HCT116 (cell line): ENCODE results near the gene SEMA5A. TPM values are rescaled to one million over a fixed set of nuclear protein-coding genes. Genes with fewer than 3 reads are reported as not detected.

Source experiments
- ATAC-seq: fragments of 200-7000 bp; cut with Tn5 transposase; 2 replicates; pipeline ENCODE4 v1.9.1; 2020; ENCODE audit warnings: mild to moderate bottlenecking, moderate library complexity
- BruUV-seq: library from RNA; stranded (reverse); fragments of 400-500 nt; replicated peaks from 2 replicates; lab custom pipeline; 2021; lab: Mats Ljungman, UMichigan
- CTCF ChIA-PET: fragments of 300-600 bp; sonication (Branson Sonifier 250); formaldehyde crosslinking; loops from one replicate; lab custom pipeline; 2021; ENCODE audit warnings: antibody characterized with exemption; lab: Charles Lee
- POLR2A ChIA-PET: fragments of 300-600, 350-600 bp; sonication (Branson Sonifier 250); formaldehyde crosslinking; loops from one replicate; lab custom pipeline; 2021; ENCODE audit warnings: antibody characterized with exemption; lab: Charles Lee
- RAD21 ChIA-PET, 2 experiments: fragments of 300-600 bp; sonication (Branson Sonifier 250); formaldehyde crosslinking; loops; one replicate each; lab custom pipeline; 2023; ENCODE audit warnings: low total read pairs in 2 of 2; ENCODE audit not compliant: uncharacterized antibody in 2 of 2, unreplicated experiment in 2 of 2, low non-redundant PET in 1 of 2; lab: Charles Lee
- DNase-seq: peaks from one replicate; pipeline ENCODE4 v3.0.0-alpha.2; 2010; ENCODE audit warnings: low read depth, low spot score
- H2AFZ ChIP-seq: fragments of 200-600 bp; shearing (Covaris generic), sonication (generic); 2 replicates; pipeline ENCODE4 v1.6.1; 2017; ENCODE audit warnings: low read depth, mixed run types, mixed read lengths, antibody characterized with exemption, low read length; ENCODE audit not compliant: poor library complexity, severe bottlenecking
- H3K27ac ChIP-seq: 2 replicates; pipeline ENCODE4 v1.5.1; 2012; ENCODE audit warnings: low read depth, low read length
- H3K27me3 ChIP-seq: fragments of 200-600 bp; sonication (generic); 2 replicates; pipeline ENCODE4 v1.6.1; 2016; ENCODE audit warnings: mixed run types, low read length, mixed read lengths; ENCODE audit not compliant: insufficient read depth
- H3K36me3 ChIP-seq, 2 experiments: fragments of 200-500 bp in 1 of 2; fragments of 200-600 bp in 1 of 2; sonication (Bioruptor generic) in 1 of 2; sonication (generic) in 1 of 2; 2 replicates each; pipeline versions ENCODE4 v1.5.1 to v1.6.1; 2014 to 2016; ENCODE audit warnings: low read length in 2 of 2, inconsistent platforms in 1 of 2, mixed read lengths in 1 of 2, mixed run types in 1 of 2; ENCODE audit not compliant: insufficient read depth in 2 of 2, control insufficient read depth in 1 of 2
- H3K4me1 ChIP-seq, 2 experiments: fragments of 200-600 bp in 1 of 2; sonication (generic) in 1 of 2; 2 replicates each; pipeline versions ENCODE4 v1.5.1 to v1.6.1; 2012 to 2017; ENCODE audit warnings: low read length in 2 of 2, inconsistent platforms in 1 of 2, mild to moderate bottlenecking in 1 of 2, mixed read lengths in 1 of 2, mixed run types in 1 of 2, moderate library complexity in 1 of 2; ENCODE audit not compliant: insufficient read depth in 2 of 2, control insufficient read depth in 1 of 2
- H3K4me2 ChIP-seq: fragments of 200-600 bp; sonication (generic); 2 replicates; pipeline ENCODE4 v1.6.1; 2017; ENCODE audit warnings: mixed run types, low read length, mixed read lengths
- H3K4me3 ChIP-seq, 2 experiments: fragments of 200-600 bp in 1 of 2; sonication (generic) in 1 of 2; replicated peaks in 1 of 2; 2 replicates each; pipeline ENCODE4 v1.5.1; 2011 to 2016; ENCODE audit warnings: low read length in 2 of 2, control low read depth in 1 of 2, low read depth in 1 of 2, mild to moderate bottlenecking in 1 of 2, mixed read lengths in 1 of 2, mixed run types in 1 of 2
- H3K79me2 ChIP-seq: fragments of 200-600 bp; sonication (generic); 2 replicates; pipeline ENCODE4 v1.6.1; 2017; ENCODE audit warnings: mild to moderate bottlenecking, mixed run types, low read length, moderate library complexity, mixed read lengths; ENCODE audit not compliant: insufficient read depth
- H3K9ac ChIP-seq: fragments of 200-600 bp; sonication (generic); 2 replicates; pipeline ENCODE4 v1.6.1; 2016; ENCODE audit warnings: low read length, mixed read lengths
- H3K9me2 ChIP-seq: fragments of 200-600 bp; sonication (generic), shearing (Covaris generic); 2 replicates; pipeline ENCODE4 v1.6.1; 2017; ENCODE audit warnings: mixed run types, mild to moderate bottlenecking, moderate library complexity; ENCODE audit not compliant: insufficient read depth
- H3K9me3 ChIP-seq, 2 experiments: fragments of 200-500 bp in 1 of 2; fragments of 200-600 bp in 1 of 2; sonication (Bioruptor generic) in 1 of 2; sonication (generic) in 1 of 2; 2 replicates each; pipeline ENCODE4 v1.6.1; 2014 to 2017; ENCODE audit warnings: low read length in 2 of 2, mixed read lengths in 2 of 2, inconsistent platforms in 1 of 2, low read depth in 1 of 2, mild to moderate bottlenecking in 1 of 2, mixed run types in 1 of 2, moderate library complexity in 1 of 2; ENCODE audit not compliant: control insufficient read depth in 1 of 2, insufficient read depth in 1 of 2
- H4K20me1 ChIP-seq: fragments of 200-600 bp; sonication (generic), shearing (Covaris generic); 2 replicates; pipeline ENCODE4 v1.6.1; 2017; ENCODE audit warnings: mixed run types, mild to moderate bottlenecking, moderate library complexity; ENCODE audit not compliant: insufficient read depth
- CBX3 ChIP-seq: IDR thresholded peaks from 2 replicates; pipeline ENCODE4 v1.6.1; 2012; ENCODE audit warnings: low read depth
- CEBPB ChIP-seq: IDR thresholded peaks from 2 replicates; pipeline ENCODE4 v1.6.1; 2012; ENCODE audit warnings: low read depth
- EGR1 ChIP-seq: IDR thresholded peaks from 2 replicates; pipeline ENCODE4 v1.6.1; 2012; ENCODE audit warnings: low read depth
- ELF1 ChIP-seq: IDR thresholded peaks from 2 replicates; pipeline ENCODE4 v1.6.1; 2012; ENCODE audit warnings: low read depth, borderline replicate concordance
- EZH2 ChIP-seq: fragments of 200-600 bp; sonication (generic); IDR thresholded peaks from 2 replicates; pipeline ENCODE4 v1.6.1; 2017; ENCODE audit warnings: antibody characterized with exemption, mixed run types
- EZH2phosphoT487 ChIP-seq: fragments of 200-600 bp; IDR thresholded peaks from 2 replicates; pipeline ENCODE4 v1.6.1; 2018; ENCODE audit warnings: antibody characterized with exemption, borderline replicate concordance
- JUND ChIP-seq: IDR thresholded peaks from 2 replicates; pipeline ENCODE4 v1.6.1; 2012
- POLR2A ChIP-seq: IDR thresholded peaks from 2 replicates; pipeline ENCODE4 v1.7.0; 2011; ENCODE audit warnings: borderline replicate concordance; ENCODE audit not compliant: insufficient read depth, insufficient read length; ENCODE audit errors: extremely low read depth
- POLR2AphosphoS5 ChIP-seq: IDR thresholded peaks from 2 replicates; pipeline ENCODE4 v1.6.1; 2011; ENCODE audit warnings: mild to moderate bottlenecking, low read depth, low read length, moderate library complexity
- SIN3A ChIP-seq: IDR thresholded peaks from 2 replicates; pipeline ENCODE4 v1.6.1; 2012; ENCODE audit warnings: low read depth
- SP1 ChIP-seq: IDR thresholded peaks from 2 replicates; pipeline ENCODE4 v1.6.1; 2012; ENCODE audit warnings: low read depth
- TCF7L2 ChIP-seq: IDR thresholded peaks from 2 replicates; pipeline ENCODE4 v1.7.0; 2011; ENCODE audit warnings: borderline replicate concordance, inconsistent platforms; ENCODE audit not compliant: insufficient read depth, insufficient read length; ENCODE audit errors: extremely low read depth
- YY1 ChIP-seq: IDR thresholded peaks from 2 replicates; pipeline ENCODE4 v1.6.1; 2011; ENCODE audit warnings: low read length, low read depth, moderate library complexity, mild to moderate bottlenecking; ENCODE audit not compliant: insufficient replicate concordance; ENCODE audit errors: extremely low read depth
- ZFX ChIP-seq: fragments of 450-650 bp; IDR thresholded peaks from 2 replicates; pipeline ENCODE4 v1.6.1; 2017
- ZNF274 ChIP-seq: fragments of 200-500 bp; sonication (Bioruptor generic); IDR thresholded peaks from 2 replicates; pipeline ENCODE4 v1.6.1; 2014; ENCODE audit warnings: mild to moderate bottlenecking, low read depth, low read length, inconsistent platforms
- intact Hi-C: fragments of 100-400 bp; cut with micrococcal nuclease; formaldehyde crosslinking; loops from 2 replicates; pipeline ENCODE4 v1.10.0; 2022
- total RNA-seq: library from RNA; stranded (reverse); gene quantifications from one replicate; pipeline ENCODE4 v1.2.1, GENCODE V29; 2021; ENCODE audit not compliant: unreplicated experiment
- TF ChIP-seq, protein P1 (sequence below): IDR thresholded peaks from 2 replicates; pipeline ENCODE4 v1.6.1; 2011; ENCODE audit warnings: mild to moderate bottlenecking, low read length, moderate library complexity; ENCODE audit not compliant: insufficient replicate concordance; ENCODE audit errors: extremely low read depth
- TF ChIP-seq, protein P2 (sequence below), 3 experiments: fragments of 200-600 bp in 1 of 3; sonication (generic) in 1 of 3; IDR thresholded peaks in 2 of 3; conservative IDR thresholded peaks in 1 of 3; 2 replicates each; pipeline ENCODE4 v1.5.1; 2012 to 2017; ENCODE audit warnings: low read depth in 2 of 3, low read length in 2 of 3, antibody characterized with exemption in 1 of 3, borderline replicate concordance in 1 of 3, control low read depth in 1 of 3, mild to moderate bottlenecking in 1 of 3, mixed read lengths in 1 of 3, mixed run types in 1 of 3, moderate library complexity in 1 of 3; ENCODE audit not compliant: insufficient read depth in 1 of 3
- TF ChIP-seq, protein P3 (sequence below): IDR thresholded peaks from 2 replicates; pipeline ENCODE4 v1.6.1; 2012

Gene SEMA5A
- total RNA-seq, 1 experiment from 2014 or later: 0.02 TPM

DNA sequence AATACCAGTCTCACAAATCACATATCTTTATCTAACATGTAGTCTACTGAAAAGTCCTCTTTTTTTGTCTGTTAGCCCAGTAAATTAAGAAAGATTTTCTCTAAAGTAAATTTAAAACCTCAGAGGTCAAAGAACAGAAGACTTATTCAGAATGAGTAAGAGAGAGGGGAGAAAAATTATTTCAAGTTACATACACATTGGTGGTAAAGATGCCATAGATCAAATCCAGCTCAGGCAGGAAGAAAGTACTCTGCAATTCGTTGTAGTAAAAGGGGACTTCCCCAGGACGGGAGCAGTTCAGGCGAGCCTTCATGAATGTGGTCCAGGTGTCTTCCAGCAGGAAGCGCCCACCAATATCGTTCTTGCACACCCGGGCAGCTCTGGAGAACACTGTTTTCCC lies 344.1 kb downstream of the SEMA5A start:
- no peak for DNase-seq
- no peak for ATAC-seq
- no peak overlapping the region for H2AFZ ChIP-seq
- H3K4me3 ChIP-seq: no peak overlapping the region
- peaks cover 0 to 20% of the 10 kb centered on the region in 2 experiments; a peak in 2 of 4 replicates for H3K9me3 ChIP-seq
- no peaks in the 10 kb centered on the region for H4K20me1 ChIP-seq
- H3K4me2 ChIP-seq: no peak overlapping the region
- no peaks in the 10 kb centered on the region for H3K4me1 ChIP-seq
- H3K27me3 ChIP-seq: no peaks in the 10 kb centered on the region
- H3K27ac ChIP-seq: no peak overlapping the region
- CTCF ChIA-PET: no interaction called here
- no peaks in the 10 kb centered on the region for H3K36me3 ChIP-seq
- H3K79me2 ChIP-seq: no peaks in the 10 kb centered on the region
- no TSS peak for BruUV-seq
- no peak for TF ChIP-seq POLR2AphosphoS5
- TF ChIP-seq, protein P1, sequence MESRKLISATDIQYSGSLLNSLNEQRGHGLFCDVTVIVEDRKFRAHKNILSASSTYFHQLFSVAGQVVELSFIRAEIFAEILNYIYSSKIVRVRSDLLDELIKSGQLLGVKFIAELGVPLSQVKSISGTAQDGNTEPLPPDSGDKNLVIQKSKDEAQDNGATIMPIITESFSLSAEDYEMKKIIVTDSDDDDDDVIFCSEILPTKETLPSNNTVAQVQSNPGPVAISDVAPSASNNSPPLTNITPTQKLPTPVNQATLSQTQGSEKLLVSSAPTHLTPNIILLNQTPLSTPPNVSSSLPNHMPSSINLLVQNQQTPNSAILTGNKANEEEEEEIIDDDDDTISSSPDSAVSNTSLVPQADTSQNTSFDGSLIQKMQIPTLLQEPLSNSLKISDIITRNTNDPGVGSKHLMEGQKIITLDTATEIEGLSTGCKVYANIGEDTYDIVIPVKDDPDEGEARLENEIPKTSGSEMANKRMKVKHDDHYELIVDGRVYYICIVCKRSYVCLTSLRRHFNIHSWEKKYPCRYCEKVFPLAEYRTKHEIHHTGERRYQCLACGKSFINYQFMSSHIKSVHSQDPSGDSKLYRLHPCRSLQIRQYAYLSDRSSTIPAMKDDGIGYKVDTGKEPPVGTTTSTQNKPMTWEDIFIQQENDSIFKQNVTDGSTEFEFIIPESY: no peak
- TF ChIP-seq, all 23 proteins: peak for 0
- POLR2A ChIA-PET: no interaction called here
- RAD21 ChIA-PET: no interaction called here
- intact Hi-C loops: no loop called here
- Histone ChIP-seq H3K9me2 (no peaks in the 10 kb centered on the region), H3K9ac (no peak overlapping the region)

DNA sequence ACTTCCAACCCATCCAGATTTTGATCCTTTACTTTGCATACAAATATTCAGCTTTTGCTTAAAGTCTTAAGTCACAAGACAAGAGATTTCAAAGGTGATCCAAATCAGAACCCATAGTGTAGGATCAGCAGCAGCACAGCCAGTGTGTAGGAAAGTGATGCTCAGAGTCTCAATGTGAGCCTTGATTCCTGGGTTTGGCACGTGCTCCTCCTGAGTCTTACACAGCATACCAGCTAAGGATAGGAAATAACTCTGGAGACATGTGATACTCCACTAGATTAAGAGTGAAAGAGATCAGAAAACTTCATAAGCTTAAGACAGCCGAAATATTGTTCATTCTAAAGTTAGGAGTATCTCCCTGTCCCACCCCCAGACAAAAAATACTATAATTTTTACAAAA lies 344.9 kb downstream of the SEMA5A start:
- Histone ChIP-seq H4K20me1 (no peaks in the 10 kb centered on the region), H2AFZ (no peak overlapping the region), H3K36me3 (no peaks in the 10 kb centered on the region), H3K27ac (no peak overlapping the region), H3K9me2 (no peaks in the 10 kb centered on the region), H3K9me3 (peaks cover 0 to 23% of the 10 kb centered on the region in 2 experiments; a peak in 2 of 4 replicates), H3K4me1 (no peaks in the 10 kb centered on the region), H3K4me3 (no peak overlapping the region), H3K27me3 (no peaks in the 10 kb centered on the region), H3K79me2 (no peaks in the 10 kb centered on the region), H3K9ac (no peak overlapping the region), H3K4me2 (no peak overlapping the region)
- RAD21 ChIA-PET: no interaction called here
- POLR2A ChIA-PET: no interaction called here
- intact Hi-C loops: no loop called here
- TF ChIP-seq POLR2A (no peak), SIN3A (no peak), CBX3 (no peak), ELF1 (no peak), ZNF274 (no peak), CEBPB (no peak), SP1 (no peak), POLR2AphosphoS5 (no peak), ZFX (no peak), YY1 (no peak), EGR1 (no peak), TCF7L2 (no peak), EZH2 (no peak), JUND (no peak), EZH2phosphoT487 (no peak)
- TF ChIP-seq, protein P2, sequence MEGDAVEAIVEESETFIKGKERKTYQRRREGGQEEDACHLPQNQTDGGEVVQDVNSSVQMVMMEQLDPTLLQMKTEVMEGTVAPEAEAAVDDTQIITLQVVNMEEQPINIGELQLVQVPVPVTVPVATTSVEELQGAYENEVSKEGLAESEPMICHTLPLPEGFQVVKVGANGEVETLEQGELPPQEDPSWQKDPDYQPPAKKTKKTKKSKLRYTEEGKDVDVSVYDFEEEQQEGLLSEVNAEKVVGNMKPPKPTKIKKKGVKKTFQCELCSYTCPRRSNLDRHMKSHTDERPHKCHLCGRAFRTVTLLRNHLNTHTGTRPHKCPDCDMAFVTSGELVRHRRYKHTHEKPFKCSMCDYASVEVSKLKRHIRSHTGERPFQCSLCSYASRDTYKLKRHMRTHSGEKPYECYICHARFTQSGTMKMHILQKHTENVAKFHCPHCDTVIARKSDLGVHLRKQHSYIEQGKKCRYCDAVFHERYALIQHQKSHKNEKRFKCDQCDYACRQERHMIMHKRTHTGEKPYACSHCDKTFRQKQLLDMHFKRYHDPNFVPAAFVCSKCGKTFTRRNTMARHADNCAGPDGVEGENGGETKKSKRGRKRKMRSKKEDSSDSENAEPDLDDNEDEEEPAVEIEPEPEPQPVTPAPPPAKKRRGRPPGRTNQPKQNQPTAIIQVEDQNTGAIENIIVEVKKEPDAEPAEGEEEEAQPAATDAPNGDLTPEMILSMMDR (IDR thresholded peaks at IDR 0.05 in 2 of 3, conservative IDR thresholded peaks at IDR 0.05 in 1 of 3; ENCODE audit: borderline replicate concordance in 1 of 3, insufficient read depth in 1 of 3, low read depth in 2 of 3, low read length in 2 of 3): no peak
- TF ChIP-seq, protein P3, sequence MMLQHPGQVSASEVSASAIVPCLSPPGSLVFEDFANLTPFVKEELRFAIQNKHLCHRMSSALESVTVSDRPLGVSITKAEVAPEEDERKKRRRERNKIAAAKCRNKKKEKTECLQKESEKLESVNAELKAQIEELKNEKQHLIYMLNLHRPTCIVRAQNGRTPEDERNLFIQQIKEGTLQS: no peak
- DNase-seq (no peak), ATAC-seq (no peak)
- CTCF ChIA-PET: no interaction called here
- BruUV-seq: no TSS peak
